RWPE2 (cell line): ENCODE data around the gene NEU1.

Source experiments
- ATAC-seq: fragments of 200-7000 bp; cut with Tn5 transposase; 3 replicates; pipeline ENCODE4 v1.9.1; 2021; ENCODE audit warnings: low read depth
- DNase-seq: peaks from one replicate; pipeline ENCODE4 v3.0.0-alpha.2; 2020; ENCODE audit warnings: low spot score
- H3K27ac ChIP-seq: fragments of 450-650 bp; 2 replicates; pipeline ENCODE4 v1.5.1; 2017; ENCODE audit warnings: mild to moderate bottlenecking; ENCODE audit not compliant: poor library complexity, severe bottlenecking
- H3K27me3 ChIP-seq: fragments of 250-450 bp; sonication (Bioruptor Pico); 2 replicates; pipeline ENCODE4 v1.5.1; 2021; ENCODE audit warnings: mild to moderate bottlenecking, moderate library complexity; ENCODE audit not compliant: insufficient read depth, poor library complexity, severe bottlenecking
- H3K36me3 ChIP-seq: fragments of 250-450 bp; sonication (Bioruptor Pico); 2 replicates; pipeline ENCODE4 v1.5.1; 2020; ENCODE audit warnings: low read depth, mild to moderate bottlenecking, moderate library complexity
- H3K4me1 ChIP-seq: fragments of 250-450 bp; sonication (Bioruptor Pico); 2 replicates; pipeline ENCODE4 v1.5.1; 2021; ENCODE audit warnings: mild to moderate bottlenecking, moderate library complexity; ENCODE audit not compliant: insufficient read depth, poor library complexity, severe bottlenecking
- H3K4me3 ChIP-seq: fragments of 250-450 bp; sonication (Bioruptor Pico); 2 replicates; pipeline ENCODE4 v1.5.1; 2021; ENCODE audit warnings: mild to moderate bottlenecking, moderate library complexity; ENCODE audit not compliant: severe bottlenecking
- H3K9me3 ChIP-seq: fragments of 250-450 bp; sonication (Bioruptor Pico); 2 replicates; pipeline ENCODE4 v1.5.1; 2021; ENCODE audit warnings: mild to moderate bottlenecking, moderate library complexity; ENCODE audit not compliant: severe bottlenecking
- CTCF ChIP-seq: fragments of 450-650 bp; IDR thresholded peaks from one replicate; pipeline ENCODE4 v1.5.1; 2017; ENCODE audit warnings: mild to moderate bottlenecking, moderate library complexity; ENCODE audit not compliant: poor library complexity, severe bottlenecking

The NEU1 gene

GRCh38 chr6:31896493-31896855 is 33.9 kb upstream of the NEU1 start:
- H3K4me1 ChIP-seq: peaks cover 4% of the 10 kb centered on the region

GRCh38 chr6:31892821-31893220 is 30.2 kb upstream of the NEU1 start:
- H3K27ac ChIP-seq: no peak overlapping the region
- no peak for ATAC-seq
- no peaks in the 10 kb centered on the region for H3K9me3 ChIP-seq
- no peaks in the 10 kb centered on the region for H3K4me1 ChIP-seq
- H3K36me3 ChIP-seq: peaks cover 72% of the 10 kb centered on the region
- TF ChIP-seq CTCF: no peak
- no peak for DNase-seq
- H3K27me3 ChIP-seq: no peaks in the 10 kb centered on the region
- H3K4me3 ChIP-seq: no peak overlapping the region

More at GRCh38 chr6:31896493-31896855, 33.9 kb upstream of the NEU1 start:
- Histone ChIP-seq H3K36me3 (peaks cover 43% of the 10 kb centered on the region), H3K9me3 (no peaks in the 10 kb centered on the region), H3K4me3 (peak overlapping the region; percentile 67), H3K27ac (peak overlapping the region; percentile 58), H3K27me3 (no peaks in the 10 kb centered on the region)
- TF ChIP-seq CTCF: no peak
- no peak for ATAC-seq
- no peak for DNase-seq

GRCh38 chr6:31889331-31889972 is 26.8 kb upstream of the NEU1 start:
- H3K27ac ChIP-seq: no peak overlapping the region
- H3K9me3 ChIP-seq: no peaks in the 10 kb centered on the region
- H3K36me3 ChIP-seq: peaks cover 84% of the 10 kb centered on the region
- no peaks in the 10 kb centered on the region for H3K4me1 ChIP-seq
- TF ChIP-seq CTCF: no peak
- no peak overlapping the region for H3K4me3 ChIP-seq
- H3K27me3 ChIP-seq: no peaks in the 10 kb centered on the region
- ATAC-seq (no peak), DNase-seq (no peak)

GRCh38 chr6:31888276-31889258 is 25.9 kb upstream of the NEU1 start:
- H3K4me3 ChIP-seq: no peak overlapping the region
- H3K27ac ChIP-seq: no peak overlapping the region
- no peaks in the 10 kb centered on the region for H3K9me3 ChIP-seq
- H3K27me3 ChIP-seq: no peaks in the 10 kb centered on the region
- DNase-seq (no peak), ATAC-seq (peak; percentile 19; the same call in 1 of the 3 replicates)
- peaks cover 82% of the 10 kb centered on the region for H3K36me3 ChIP-seq
- TF ChIP-seq CTCF: peak; percentile 69
- no peaks in the 10 kb centered on the region for H3K4me1 ChIP-seq
